ENCODE data around the gene CLHC1.

Gene CLHC1

GRCh38 chr2:55236992-55237543, 5.0 kb upstream of the CLHC1 start:
- TF ChIP-seq CTCF (IDR thresholded peaks at IDR 0.05; ENCODE audit: low read length, missing control alignments): no peak
- DNase-seq (ENCODE audit: low read depth): no peak
- H3K4me3 ChIP-seq (replicated peaks; ENCODE audit: low read depth, low read length): no peak overlapping the region

- H3K4me3 ChIP-seq (replicated peaks; ENCODE audit: low read depth, low read length): no peak overlapping the region
- no peak for TF ChIP-seq CTCF (IDR thresholded peaks at IDR 0.05; ENCODE audit: low read length, missing control alignments)
- no peak for DNase-seq (ENCODE audit: low read depth)
These were observed 3.8 kb upstream of the CLHC1 start for GRCh38 chr2:55235724-55236538.

GRCh38 chr2:55233658-55233940, 1.5 kb upstream of the CLHC1 start:
- H3K4me3 ChIP-seq (replicated peaks; ENCODE audit: low read depth, low read length): peak overlapping the region; percentile 95
- DNase-seq (ENCODE audit: low read depth): no peak
- TF ChIP-seq CTCF (IDR thresholded peaks at IDR 0.05; ENCODE audit: low read length, missing control alignments): no peak

- H3K4me3 ChIP-seq (replicated peaks; ENCODE audit: low read depth, low read length): peak overlapping the region; percentile 95
- DNase-seq (ENCODE audit: low read depth): peak; percentile 26
- TF ChIP-seq CTCF (IDR thresholded peaks at IDR 0.05; ENCODE audit: low read length, missing control alignments): no peak
These were observed 967 bp upstream of the CLHC1 start for GRCh38 chr2:55232863-55233657.

- TF ChIP-seq CTCF (IDR thresholded peaks at IDR 0.05; ENCODE audit: low read length, missing control alignments): no peak
- peak; percentile 49 for DNase-seq (ENCODE audit: low read depth)
- H3K4me3 ChIP-seq (replicated peaks; ENCODE audit: low read depth, low read length): peak overlapping the region; percentile 95
These were observed 478 bp downstream of the CLHC1 start for GRCh38 chr2:55231546-55232083.

GRCh38 chr2:55230551-55230950, 1.5 kb downstream of the CLHC1 start:
- no peak overlapping the region for H3K4me3 ChIP-seq (replicated peaks; ENCODE audit: low read depth, low read length)
- TF ChIP-seq CTCF (IDR thresholded peaks at IDR 0.05; ENCODE audit: low read length, missing control alignments): no peak
- no peak for DNase-seq (ENCODE audit: low read depth)

Measured in fibroblast of pulmonary artery (primary cell).